Peyer's patch (tissue), 4 donors: Measurements from ENCODE around the gene CYP4F3.

Source experiments
- CTCF ChIP-seq, 6 experiments: fragments of 450-650 bp in 4 of 6; fragments of 200-600 bp in 2 of 6; sonication (generic) in 1 of 6; IDR thresholded peaks; one replicate each; pipeline ENCODE4 v1.5.1; 2017 to 2019; ENCODE audit warnings: antibody characterized with exemption in 6 of 6, mild to moderate bottlenecking in 3 of 6, moderate library complexity in 1 of 6
- POLR2A ChIP-seq, 2 donors: fragments of 450-650 bp; IDR thresholded peaks; one replicate each; pipeline ENCODE4 v1.5.1; 2017; ENCODE audit warnings: antibody characterized with exemption in 2 of 2, mild to moderate bottlenecking in 2 of 2, moderate library complexity in 2 of 2

- TF ChIP-seq CTCF (IDR thresholded peaks at IDR 0.05) (no peak), POLR2A (IDR thresholded peaks at IDR 0.05) (no peak)
These were observed 40.0 kb downstream of the CYP4F3 start for GRCh38 chr19:15680478-15681322.
